Smooth muscle cell (in vitro differentiated cells): ENCODE results near the gene CYB561D2. TPM values are rescaled to one million over a fixed set of nuclear protein-coding genes. Genes with fewer than 3 reads are reported as not detected.

Experiments used
- DNase-seq: peaks from one replicate; lab custom pipeline; 2025; ENCODE audit not compliant: unreplicated experiment; lab: John Stamatoyannopoulos, UW
- H2AFZ ChIP-seq: fragments of 200-600 bp; sonication (generic); 2 replicates; pipeline ENCODE4 v1.6.0; 2016; ENCODE audit warnings: antibody characterized with exemption, low read depth, mild to moderate bottlenecking
- H3F3A ChIP-seq: fragments of 200-600 bp; sonication (generic); 2 replicates; pipeline ENCODE4 v1.6.0; 2017; ENCODE audit warnings: antibody characterized with exemption, low read depth
- H3K27ac ChIP-seq: fragments of 200-600 bp; sonication (generic); 2 replicates; pipeline ENCODE4 v1.5.1; 2016; ENCODE audit warnings: low read depth, mild to moderate bottlenecking
- H3K27me3 ChIP-seq: fragments of 200-600 bp; sonication (generic); 2 replicates; pipeline ENCODE4 v1.6.1; 2016; ENCODE audit warnings: low read depth, mild to moderate bottlenecking
- H3K36me3 ChIP-seq: fragments of 200-600 bp; sonication (generic); 2 replicates; pipeline ENCODE4 v1.5.1; 2016; ENCODE audit warnings: low read depth
- H3K4me1 ChIP-seq: fragments of 200-600 bp; sonication (generic); 2 replicates; pipeline ENCODE4 v1.5.1; 2016; ENCODE audit warnings: low read depth
- H3K4me2 ChIP-seq: fragments of 200-600 bp; sonication (generic); 2 replicates; pipeline ENCODE4 v1.6.0; 2016; ENCODE audit warnings: mild to moderate bottlenecking
- H3K4me3 ChIP-seq: fragments of 200-600 bp; sonication (generic); 2 replicates; pipeline ENCODE4 v1.5.1; 2016; ENCODE audit warnings: mild to moderate bottlenecking
- H3K79me2 ChIP-seq: fragments of 200-600 bp; sonication (generic); 2 replicates; pipeline ENCODE4 v1.6.0; 2016; ENCODE audit warnings: low read depth, mild to moderate bottlenecking
- H3K9ac ChIP-seq: fragments of 200-600 bp; sonication (generic); 2 replicates; pipeline ENCODE4 v1.6.0; 2016; ENCODE audit warnings: low read depth
- H3K9me3 ChIP-seq: fragments of 200-600 bp; sonication (generic); replicated peaks from 2 replicates; pipeline ENCODE4 v1.5.1; 2016; ENCODE audit warnings: low read depth
- H4K20me1 ChIP-seq: fragments of 200-600 bp; sonication (generic); 2 replicates; pipeline ENCODE4 v1.6.0; 2016; ENCODE audit warnings: low read depth
- WGBS: methylation state at CpG from one replicate; pipeline ENCODE4 v1.1.7; 2016; ENCODE audit warnings: low lambda C conversion rate; 5-methylcytosine and 5-hydroxymethylcytosine counted together
- polyA plus RNA-seq: library from polyadenylated mRNA; unstranded; fragments of >200 nt; fragmentation: Nextera tagmentation; extraction: Ambion mirVana; gene quantifications from 2 replicates; pipeline ENCODE4 v1.2.1, GENCODE V29; 2016
- total RNA-seq: library from RNA; depleted of rRNA; stranded (reverse); fragments of >200 nt; gene quantifications from 2 replicates; pipeline ENCODE4 v1.2.3, GENCODE V29; 2014
- TF ChIP-seq, protein P1 (sequence below): fragments of 200-600 bp; sonication (generic); IDR thresholded peaks from 2 replicates; pipeline ENCODE4 v1.5.1; 2017; ENCODE audit warnings: borderline replicate concordance, mild to moderate bottlenecking, antibody characterized with exemption; ENCODE audit not compliant: insufficient read depth, poor library complexity, severe bottlenecking

The CYB561D2 gene
- total and polyA plus RNA-seq, 2 experiments from 2014 or later: 21.6 to 22.6 TPM

DNA sequence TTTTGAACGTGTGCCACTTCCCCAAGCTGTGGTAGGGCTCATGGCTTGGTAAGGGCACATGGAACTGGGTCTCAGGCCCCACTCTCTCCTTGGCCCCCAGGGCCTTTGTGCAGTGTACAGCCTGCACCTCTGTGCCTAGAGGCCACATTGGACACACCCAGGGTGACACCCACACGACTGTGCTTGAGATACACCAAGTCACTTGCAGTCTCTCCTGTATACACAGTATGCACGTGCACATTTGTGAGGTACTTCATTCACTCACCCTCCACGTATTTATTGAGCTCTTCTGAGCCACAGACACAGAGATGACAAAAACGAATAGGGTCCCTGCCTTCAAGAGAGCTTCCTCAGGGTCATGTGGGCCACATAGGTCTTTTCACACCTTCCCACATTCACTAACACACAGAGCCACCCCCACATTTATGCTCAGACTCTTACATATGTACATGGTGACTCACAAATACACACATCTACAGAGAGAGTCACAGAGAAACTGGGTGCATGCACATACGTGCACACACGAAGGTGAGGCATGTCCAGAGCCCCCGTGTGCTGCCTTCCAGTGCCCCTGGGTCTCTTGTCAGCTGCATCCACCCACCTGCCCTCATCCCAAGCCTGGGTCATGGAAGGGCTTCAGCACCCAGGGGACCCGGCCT lies 18.5 kb downstream of the CYB561D2 start:
- Histone ChIP-seq H3K36me3 (no peaks in the 10 kb centered on the region), H3K27me3 (no peaks in the 10 kb centered on the region), H3K4me2 (no peak overlapping the region), H4K20me1 (no peaks in the 10 kb centered on the region), H2AFZ (no peak overlapping the region), H3K79me2 (no peaks in the 10 kb centered on the region), H3K27ac (no peak overlapping the region), H3K9ac (no peak overlapping the region), H3K4me3 (no peak overlapping the region), H3K9me3 (no peaks in the 10 kb centered on the region), H3K4me1 (peaks cover 9% of the 10 kb centered on the region), H3F3A (no peaks in the 10 kb centered on the region)
- TF ChIP-seq, protein P1, sequence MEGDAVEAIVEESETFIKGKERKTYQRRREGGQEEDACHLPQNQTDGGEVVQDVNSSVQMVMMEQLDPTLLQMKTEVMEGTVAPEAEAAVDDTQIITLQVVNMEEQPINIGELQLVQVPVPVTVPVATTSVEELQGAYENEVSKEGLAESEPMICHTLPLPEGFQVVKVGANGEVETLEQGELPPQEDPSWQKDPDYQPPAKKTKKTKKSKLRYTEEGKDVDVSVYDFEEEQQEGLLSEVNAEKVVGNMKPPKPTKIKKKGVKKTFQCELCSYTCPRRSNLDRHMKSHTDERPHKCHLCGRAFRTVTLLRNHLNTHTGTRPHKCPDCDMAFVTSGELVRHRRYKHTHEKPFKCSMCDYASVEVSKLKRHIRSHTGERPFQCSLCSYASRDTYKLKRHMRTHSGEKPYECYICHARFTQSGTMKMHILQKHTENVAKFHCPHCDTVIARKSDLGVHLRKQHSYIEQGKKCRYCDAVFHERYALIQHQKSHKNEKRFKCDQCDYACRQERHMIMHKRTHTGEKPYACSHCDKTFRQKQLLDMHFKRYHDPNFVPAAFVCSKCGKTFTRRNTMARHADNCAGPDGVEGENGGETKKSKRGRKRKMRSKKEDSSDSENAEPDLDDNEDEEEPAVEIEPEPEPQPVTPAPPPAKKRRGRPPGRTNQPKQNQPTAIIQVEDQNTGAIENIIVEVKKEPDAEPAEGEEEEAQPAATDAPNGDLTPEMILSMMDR: no peak
- 80% methylated on average over 9 of the region's 9 CpGs for WGBS
- DNase-seq: no peak

DNA sequence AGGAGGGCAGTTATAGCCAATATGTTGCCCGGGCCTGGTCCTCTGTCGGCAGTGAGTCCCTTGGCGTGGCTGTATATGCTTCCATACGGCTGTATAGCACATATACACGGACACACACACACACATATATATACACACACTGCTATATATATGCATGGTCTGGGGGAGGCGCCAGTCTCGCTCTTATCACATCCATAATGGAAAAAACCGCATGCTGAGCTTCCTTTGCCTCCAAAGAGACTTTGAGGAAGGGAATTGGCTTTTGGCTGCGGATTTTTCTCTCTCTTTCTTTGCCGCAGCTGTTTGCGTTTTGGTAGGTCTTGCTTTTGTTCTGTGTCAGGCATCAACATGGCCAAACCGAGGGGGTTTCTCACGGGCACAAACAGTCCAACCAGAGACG lies 19.9 kb downstream of the CYB561D2 start:
- Histone ChIP-seq H2AFZ (no peak overlapping the region), H3K4me3 (no peak overlapping the region), H3K27me3 (no peaks in the 10 kb centered on the region), H3K4me1 (peaks cover 6% of the 10 kb centered on the region), H3K36me3 (no peaks in the 10 kb centered on the region), H3F3A (no peaks in the 10 kb centered on the region), H3K4me2 (no peak overlapping the region), H3K9ac (no peak overlapping the region), H3K9me3 (no peaks in the 10 kb centered on the region), H3K79me2 (no peaks in the 10 kb centered on the region), H3K27ac (no peak overlapping the region), H4K20me1 (no peaks in the 10 kb centered on the region)
- DNase-seq: no peak
- 58% methylated on average over 14 of the region's 14 CpGs for WGBS
- TF ChIP-seq, protein P1: peak; percentile 27

DNA sequence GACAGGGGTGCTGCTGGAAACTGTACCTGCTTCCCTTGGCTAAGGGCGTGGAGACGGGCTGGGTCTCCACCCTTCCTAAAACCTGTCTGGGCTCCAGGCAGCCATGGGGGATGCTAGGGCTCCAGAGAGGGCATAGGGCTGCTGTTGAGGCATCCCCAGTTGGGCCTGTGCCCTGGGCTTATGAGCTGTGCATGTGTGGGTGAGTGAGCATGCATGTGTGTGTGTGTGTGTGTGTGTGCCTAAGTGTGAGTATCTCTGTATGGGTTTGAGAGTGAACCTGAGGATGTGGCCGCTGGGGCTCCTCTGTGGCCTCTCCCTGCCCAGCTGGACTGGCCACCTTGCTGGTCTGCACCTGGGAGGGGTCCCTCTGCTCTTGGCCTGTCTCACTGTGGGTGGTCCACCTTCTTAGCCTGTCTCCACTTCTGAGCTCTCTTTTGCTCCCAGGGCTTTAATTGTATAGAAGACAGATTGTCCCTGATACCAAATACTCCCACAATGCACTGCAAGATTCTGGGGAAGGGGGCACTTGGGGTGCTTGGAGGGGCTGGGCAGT lies 20.5 kb downstream of the CYB561D2 start:
- Histone ChIP-seq H3K4me2 (no peak overlapping the region), H3F3A (no peaks in the 10 kb centered on the region), H3K36me3 (no peaks in the 10 kb centered on the region), H3K27ac (no peak overlapping the region), H2AFZ (no peak overlapping the region), H4K20me1 (no peaks in the 10 kb centered on the region), H3K4me3 (no peak overlapping the region), H3K4me1 (peaks cover 6% of the 10 kb centered on the region), H3K9ac (no peak overlapping the region), H3K79me2 (no peaks in the 10 kb centered on the region), H3K9me3 (no peaks in the 10 kb centered on the region), H3K27me3 (no peaks in the 10 kb centered on the region)
- TF ChIP-seq, protein P1: no peak
- WGBS: 100% methylated on average over 3 of the region's 3 CpGs
- no peak for DNase-seq

DNA sequence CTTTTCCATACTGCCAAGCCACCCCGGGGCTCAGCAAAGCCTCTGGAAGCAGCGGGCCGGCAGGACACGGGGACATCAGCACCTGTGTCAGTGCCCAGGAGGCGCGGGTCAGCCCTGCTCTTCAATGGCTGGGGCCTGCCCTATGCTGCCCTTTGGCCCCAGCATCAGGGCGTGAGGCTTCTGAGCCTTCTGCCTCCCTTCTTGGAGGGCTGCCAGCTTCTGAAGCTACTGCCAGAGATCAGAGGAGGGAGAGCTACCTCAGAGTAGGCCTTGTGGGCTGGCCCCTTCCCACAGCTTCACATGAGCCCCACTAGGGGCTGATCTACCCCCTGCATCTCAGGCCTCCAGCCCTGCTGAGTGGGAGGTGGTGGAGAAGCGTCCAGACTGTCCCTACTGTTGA lies 21.7 kb downstream of the CYB561D2 start:
- H3K9ac ChIP-seq: no peak overlapping the region
- 70% methylated on average over 8 of the region's 8 CpGs for WGBS
- no peaks in the 10 kb centered on the region for H3F3A ChIP-seq
- no peak overlapping the region for H2AFZ ChIP-seq
- no peaks in the 10 kb centered on the region for H3K9me3 ChIP-seq
- H3K27me3 ChIP-seq: no peaks in the 10 kb centered on the region
- H4K20me1 ChIP-seq: no peaks in the 10 kb centered on the region
- no peak overlapping the region for H3K4me3 ChIP-seq
- no peak overlapping the region for H3K4me2 ChIP-seq
- no peak for DNase-seq
- H3K79me2 ChIP-seq: no peaks in the 10 kb centered on the region
- no peak overlapping the region for H3K27ac ChIP-seq
- H3K36me3 ChIP-seq: no peaks in the 10 kb centered on the region
- peaks cover 6% of the 10 kb centered on the region for H3K4me1 ChIP-seq
- TF ChIP-seq, protein P1: no peak
